Activated CD8-positive, alpha-beta memory T cell treated with anti-CD3 and anti-CD28 coated beads for 48 hours (primary cell): ENCODE results near the gene SLC6A20.

Experiments used
- DNase-seq, 3 experiments: peaks; one replicate each; pipeline ENCODE4 v3.0.0-alpha.2; 2020; ENCODE audit warnings: low read depth in 2 of 3, low spot score in 2 of 3

SLC6A20 gene

GRCh38 chr3:45802146-45802545 is 5.8 kb upstream of the SLC6A20 start:
- DNase-seq: no peak

- DNase-seq: no peak
Measured at GRCh38 chr3:45800611-45801010, 4.3 kb upstream of the SLC6A20 start.

- no peak for DNase-seq
Measured at GRCh38 chr3:45799586-45799985, 3.2 kb upstream of the SLC6A20 start.

GRCh38 chr3:45798034-45798433 is 1.7 kb upstream of the SLC6A20 start:
- no peak for DNase-seq

GRCh38 chr3:45796902-45797637 is 734 bp upstream of the SLC6A20 start:
- no peak for DNase-seq

- DNase-seq: no peak
Measured at GRCh38 chr3:45795509-45795881, 841 bp downstream of the SLC6A20 start.

- DNase-seq: no peak
Measured at GRCh38 chr3:45794660-45795059, 1.7 kb downstream of the SLC6A20 start.

- no peak for DNase-seq
Measured at GRCh38 chr3:45794177-45794560, 2.2 kb downstream of the SLC6A20 start.

- no peak for DNase-seq
Measured at GRCh38 chr3:45793482-45794176, 2.7 kb downstream of the SLC6A20 start.

GRCh38 chr3:45792516-45793172 is 3.7 kb downstream of the SLC6A20 start:
- no peak for DNase-seq

- no peak for DNase-seq
Measured at GRCh38 chr3:45792036-45792435, 4.3 kb downstream of the SLC6A20 start.

GRCh38 chr3:45790596-45790995 is 5.7 kb downstream of the SLC6A20 start:
- DNase-seq: no peak

- DNase-seq: no peak
Measured at GRCh38 chr3:45789235-45789812, 7.0 kb downstream of the SLC6A20 start.

GRCh38 chr3:45787551-45787950 is 8.8 kb downstream of the SLC6A20 start:
- no peak for DNase-seq

GRCh38 chr3:45786801-45787495 is 9.4 kb downstream of the SLC6A20 start:
- no peak for DNase-seq

- DNase-seq: no peak
Measured at GRCh38 chr3:45785605-45786150, 10.7 kb downstream of the SLC6A20 start.

GRCh38 chr3:45783667-45784066 is 12.7 kb downstream of the SLC6A20 start:
- no peak for DNase-seq

- DNase-seq: no peak
Measured at GRCh38 chr3:45782381-45782780, 14.0 kb downstream of the SLC6A20 start.

GRCh38 chr3:45781841-45782240 is 14.5 kb downstream of the SLC6A20 start:
- DNase-seq: no peak

GRCh38 chr3:45781271-45781670 is 15.1 kb downstream of the SLC6A20 start:
- no peak for DNase-seq
